OCI-LY1 (cell line): ENCODE data around the gene TMEM272.

Experiments used
- H2AFZ ChIP-seq: fragments of 200-600 bp; sonication (generic), shearing (Covaris generic); 2 replicates; pipeline ENCODE4 v1.6.0; 2014; ENCODE audit warnings: antibody characterized with exemption, mild to moderate bottlenecking, low read length
- H3F3A ChIP-seq: fragments of 200-600 bp; sonication (generic), shearing (Covaris generic); 2 replicates; pipeline ENCODE4 v1.6.0; 2014; ENCODE audit warnings: mild to moderate bottlenecking, antibody characterized with exemption, low read length, moderate library complexity; ENCODE audit not compliant: insufficient read depth
- H3K27ac ChIP-seq: fragments of 200-600 bp; sonication (generic); 2 replicates; pipeline ENCODE4 v1.5.1; 2014; ENCODE audit warnings: low read length, mixed run types, mild to moderate bottlenecking, low read depth; ENCODE audit not compliant: poor library complexity, severe bottlenecking
- H3K27me3 ChIP-seq: fragments of 200-600 bp; sonication (generic); 2 replicates; pipeline ENCODE4 v1.6.0; 2014; ENCODE audit warnings: antibody characterized with exemption, mild to moderate bottlenecking, low read length, moderate library complexity; ENCODE audit not compliant: insufficient read depth
- H3K36me3 ChIP-seq: fragments of 200-600 bp; sonication (generic); 2 replicates; pipeline ENCODE4 v1.6.1; 2014; ENCODE audit warnings: mild to moderate bottlenecking, antibody characterized with exemption, low read length, moderate library complexity, mixed read lengths; ENCODE audit not compliant: insufficient read depth
- H3K4me1 ChIP-seq: fragments of 200-600 bp; sonication (generic); 2 replicates; pipeline ENCODE4 v1.5.1; 2014; ENCODE audit warnings: mild to moderate bottlenecking, low read length, moderate library complexity; ENCODE audit not compliant: insufficient read depth, severe bottlenecking
- H3K4me2 ChIP-seq: fragments of 200-600 bp; sonication (generic), shearing (Covaris generic); 2 replicates; pipeline ENCODE4 v1.6.1; 2014; ENCODE audit warnings: low read length
- H3K4me3 ChIP-seq: fragments of 200-600 bp; sonication (generic); 2 replicates; pipeline ENCODE4 v1.5.1; 2014; ENCODE audit warnings: low read length, low read depth, mild to moderate bottlenecking, mixed read lengths; ENCODE audit not compliant: poor library complexity, severe bottlenecking
- H3K79me2 ChIP-seq: fragments of 200-600 bp; shearing (Covaris generic); 2 replicates; pipeline ENCODE4 v1.6.1; 2016; ENCODE audit warnings: mixed run types, low read length, mixed read lengths; ENCODE audit not compliant: insufficient read depth
- H3K9ac ChIP-seq: fragments of 200-600 bp; sonication (generic), shearing (Covaris generic); 2 replicates; pipeline ENCODE4 v1.6.1; 2014; ENCODE audit warnings: mild to moderate bottlenecking, low read length, mixed read lengths
- H3K9me2 ChIP-seq: fragments of 200-600 bp; sonication (generic), shearing (Covaris generic); 2 replicates; pipeline ENCODE4 v1.6.1; 2014; ENCODE audit warnings: low read depth, mild to moderate bottlenecking, low read length, mixed read lengths
- H3K9me3 ChIP-seq: fragments of 200-600 bp; shearing (Covaris generic); 2 replicates; pipeline ENCODE4 v1.6.1; 2014; ENCODE audit warnings: low read length, mixed read lengths
- H4K20me1 ChIP-seq: fragments of 200-600 bp; sonication (generic), shearing (Covaris generic); 2 replicates; pipeline ENCODE4 v1.6.0; 2016; ENCODE audit warnings: mild to moderate bottlenecking, low read length; ENCODE audit not compliant: insufficient read depth
- CTCF ChIP-seq: fragments of 200-600 bp; sonication (generic), shearing (Covaris generic); IDR thresholded peaks from 2 replicates; pipeline ENCODE4 v1.5.1; 2017; ENCODE audit warnings: mild to moderate bottlenecking, antibody characterized with exemption, low read length, moderate library complexity, mixed read lengths
- EZH2 ChIP-seq: fragments of 200-600 bp; sonication (generic), shearing (Covaris generic); IDR thresholded peaks from 2 replicates; pipeline ENCODE4 v1.8.0; 2017; ENCODE audit warnings: borderline replicate concordance, mixed run types, mild to moderate bottlenecking, antibody characterized with exemption, low read length, moderate library complexity, mixed read lengths

The TMEM272 gene

GRCh38 chr13:51838240-51838846, 6.6 kb downstream of the TMEM272 start:
- Histone ChIP-seq H2AFZ (no peak overlapping the region), H3K4me2 (no peak overlapping the region), H3K9ac (no peak overlapping the region), H3F3A (no peaks in the 10 kb centered on the region), H3K4me1 (peaks cover under 1% of the 10 kb centered on the region), H3K9me3 (no peaks in the 10 kb centered on the region), H3K9me2 (no peaks in the 10 kb centered on the region), H4K20me1 (no peaks in the 10 kb centered on the region), H3K27me3 (no peaks in the 10 kb centered on the region), H3K27ac (no peak overlapping the region), H3K4me3 (no peak overlapping the region), H3K79me2 (no peaks in the 10 kb centered on the region), H3K36me3 (no peaks in the 10 kb centered on the region)
- TF ChIP-seq EZH2 (no peak), CTCF (no peak)

GRCh38 chr13:51837016-51837415, 8.0 kb downstream of the TMEM272 start:
- Histone ChIP-seq H3K9me2 (no peaks in the 10 kb centered on the region), H3K36me3 (no peaks in the 10 kb centered on the region), H3K4me3 (no peak overlapping the region), H3K27ac (no peak overlapping the region), H2AFZ (no peak overlapping the region), H3K79me2 (no peaks in the 10 kb centered on the region), H3K9ac (no peak overlapping the region), H3K9me3 (no peaks in the 10 kb centered on the region), H4K20me1 (no peaks in the 10 kb centered on the region), H3F3A (no peaks in the 10 kb centered on the region), H3K4me2 (no peak overlapping the region), H3K4me1 (peaks cover 13% of the 10 kb centered on the region), H3K27me3 (no peaks in the 10 kb centered on the region)
- TF ChIP-seq CTCF (no peak), EZH2 (no peak)

GRCh38 chr13:51834581-51835171, 10.3 kb downstream of the TMEM272 start:
- Histone ChIP-seq H3K27ac (no peak overlapping the region), H3F3A (no peaks in the 10 kb centered on the region), H3K9ac (no peak overlapping the region), H3K9me3 (no peaks in the 10 kb centered on the region), H3K4me3 (no peak overlapping the region), H3K4me1 (peaks cover 37% of the 10 kb centered on the region), H3K36me3 (no peaks in the 10 kb centered on the region), H3K79me2 (no peaks in the 10 kb centered on the region), H3K4me2 (no peak overlapping the region), H3K9me2 (no peaks in the 10 kb centered on the region), H4K20me1 (no peaks in the 10 kb centered on the region), H3K27me3 (no peaks in the 10 kb centered on the region), H2AFZ (no peak overlapping the region)
- TF ChIP-seq CTCF: no peak
- no peak for TF ChIP-seq EZH2
